ENCODE results near the gene LIN7B.

- TF ChIP-seq CTCF (IDR thresholded peaks at IDR 0.05; ENCODE audit: low read depth, low read length, missing input control) = no peak
- TF ChIP-seq MAX (IDR thresholded peaks at IDR 0.05) = no peak
- no peak for TF ChIP-seq ATF3 (IDR thresholded peaks at IDR 0.05)
- TF ChIP-seq FOXA1 (IDR thresholded peaks at IDR 0.05) = no peak
- no peak for TF ChIP-seq ZBTB33 (IDR thresholded peaks at IDR 0.05)
- no peak for TF ChIP-seq TAF1 (conservative IDR thresholded peaks at IDR 0.05)
- no peak for TF ChIP-seq HNF4G (IDR thresholded peaks at IDR 0.05)
- TF ChIP-seq RAD21 (IDR thresholded peaks at IDR 0.05) = no peak
These were observed 2.4 kb downstream of the LIN7B start for GRCh38 chr19:49116544-49116943.

All from liver (tissue), 3 donors.